BLaER1 treated with 17β-estradiol and CSF1 and Interleukin-3, amounts not matched to agents 10 nM and 100 nM (cell line): ENCODE data around the gene RANBP3.

Experiments used
- H3K27ac ChIP-seq, 11 experiments: shearing (Covaris generic); formaldehyde crosslinking; 2 replicates each; pipeline ENCODE4 v1.8.1; 2022
- H3K27me3 ChIP-seq, 11 experiments: shearing (Covaris generic); formaldehyde crosslinking; 2 replicates each; pipeline ENCODE4 v1.8.1; 2022
- H3K36me3 ChIP-seq, 11 experiments: shearing (Covaris generic); formaldehyde crosslinking; 2 replicates each; pipeline ENCODE4 v1.8.1; 2022
- H3K4me1 ChIP-seq, 10 experiments: shearing (Covaris generic); formaldehyde crosslinking; 2 replicates each; pipeline ENCODE4 v1.8.1; 2022
- H3K4me2 ChIP-seq, 11 experiments: shearing (Covaris generic); formaldehyde crosslinking; 2 replicates each; pipeline ENCODE4 v1.8.1; 2022
- H3K4me3 ChIP-seq, 10 experiments: shearing (Covaris generic); formaldehyde crosslinking; 2 replicates each; pipeline ENCODE4 v1.8.1; 2022
- H3K9ac ChIP-seq, 11 experiments: shearing (Covaris generic); formaldehyde crosslinking; 2 replicates each; pipeline ENCODE4 v1.8.1; 2022
- H3K9me3 ChIP-seq, 11 experiments: shearing (Covaris generic); formaldehyde crosslinking; replicated peaks in 1 of 11; 2 replicates each; pipeline ENCODE4 v1.8.1; 2022
- H4K20me1 ChIP-seq, 11 experiments: shearing (Covaris generic); formaldehyde crosslinking; 2 replicates each; pipeline ENCODE4 v1.8.1; 2022
- Cebpa-rat ChIP-seq, 11 experiments: shearing (Covaris generic); IDR thresholded peaks; 2 replicates each; pipeline ENCODE4 v1.8.1; 2022

Gene RANBP3

GRCh38 chr19:5993648-5994358 lies 15.9 kb upstream of the RANBP3 start:
- Histone ChIP-seq H3K36me3 (no peaks in the 10 kb centered on the region), H3K27ac (peak overlapping the region in 9 of 11 experiments; percentile 83 to 93 (median 88); a peak in 18 of 22 replicates), H3K9me3 (peaks cover 0 to 4% (median 0%) of the 10 kb centered on the region in 11 experiments; a peak in 5 of 22 replicates), H3K4me2 (peak overlapping the region; percentile 61 to 96 (median 83)), H3K4me1 (peaks cover 52 to 85% (median 78%) of the 10 kb centered on the region in 10 experiments), H4K20me1 (no peaks in the 10 kb centered on the region), H3K27me3 (no peaks in the 10 kb centered on the region; a peak in 1 of 22 replicates), H3K4me3 (peak overlapping the region in 7 of 10 experiments; percentile 1 to 42 (median 15); a peak in 13 of 20 replicates), H3K9ac (peak overlapping the region; percentile 6 to 85 (median 76); a peak in 19 of 22 replicates)
- no peak for TF ChIP-seq Cebpa-rat (IDR thresholded peaks at IDR 0.05)

GRCh38 chr19:5993201-5993600 lies 15.3 kb upstream of the RANBP3 start:
- H3K9ac ChIP-seq: peak overlapping the region; percentile 15 to 85 (median 76); a peak in 20 of 22 replicates
- H3K4me2 ChIP-seq: peak overlapping the region; percentile 61 to 96 (median 83)
- H3K4me3 ChIP-seq: peak overlapping the region in 1 of 10 experiments; percentile 34; a peak in 1 of 20 replicates
- H3K27me3 ChIP-seq: no peaks in the 10 kb centered on the region; a peak in 1 of 22 replicates
- peak overlapping the region; percentile 28 to 93 (median 88); a peak in 21 of 22 replicates for H3K27ac ChIP-seq
- peaks cover 55 to 91% (median 84%) of the 10 kb centered on the region in 10 experiments for H3K4me1 ChIP-seq
- peaks cover 0 to 3% (median 0%) of the 10 kb centered on the region in 11 experiments; a peak in 2 of 22 replicates for H3K9me3 ChIP-seq
- no peaks in the 10 kb centered on the region for H3K36me3 ChIP-seq
- TF ChIP-seq Cebpa-rat (IDR thresholded peaks at IDR 0.05): no peak
- no peaks in the 10 kb centered on the region for H4K20me1 ChIP-seq

- Histone ChIP-seq H3K4me1 (peaks cover 58 to 95% (median 88%) of the 10 kb centered on the region in 10 experiments), H4K20me1 (no peaks in the 10 kb centered on the region), H3K27ac (peak overlapping the region; percentile 28 to 93 (median 88); a peak in 21 of 22 replicates), H3K9ac (peak overlapping the region; percentile 15 to 85 (median 76); a peak in 20 of 22 replicates), H3K36me3 (no peaks in the 10 kb centered on the region), H3K4me3 (peak overlapping the region in 5 of 10 experiments; percentile 10 to 36 (median 16); a peak in 4 of 20 replicates), H3K9me3 (peaks cover 0 to 3% (median 0%) of the 10 kb centered on the region in 11 experiments; a peak in 2 of 22 replicates), H3K27me3 (no peaks in the 10 kb centered on the region; a peak in 1 of 22 replicates), H3K4me2 (peak overlapping the region; percentile 61 to 96 (median 83))
- no peak for TF ChIP-seq Cebpa-rat (IDR thresholded peaks at IDR 0.05)
Measured at GRCh38 chr19:5992756-5993155, 14.8 kb upstream of the RANBP3 start.

- Histone ChIP-seq H3K4me1 (peaks cover 62 to 98% (median 90%) of the 10 kb centered on the region in 10 experiments), H3K9ac (peak overlapping the region; percentile 6 to 85 (median 76); a peak in 17 of 22 replicates), H4K20me1 (no peaks in the 10 kb centered on the region), H3K4me3 (peak overlapping the region in 4 of 10 experiments; percentile 3 to 66 (median 45); a peak in 2 of 20 replicates), H3K9me3 (peaks cover 0 to 3% (median 0%) of the 10 kb centered on the region in 11 experiments; a peak in 2 of 22 replicates), H3K27me3 (no peaks in the 10 kb centered on the region; a peak in 1 of 22 replicates), H3K4me2 (peak overlapping the region; percentile 61 to 96 (median 83)), H3K36me3 (no peaks in the 10 kb centered on the region), H3K27ac (peak overlapping the region in 10 of 11 experiments; percentile 75 to 93 (median 88); a peak in 20 of 22 replicates)
- TF ChIP-seq Cebpa-rat (IDR thresholded peaks at IDR 0.05): no peak
Measured at GRCh38 chr19:5991244-5991838, 13.4 kb upstream of the RANBP3 start.

DNA sequence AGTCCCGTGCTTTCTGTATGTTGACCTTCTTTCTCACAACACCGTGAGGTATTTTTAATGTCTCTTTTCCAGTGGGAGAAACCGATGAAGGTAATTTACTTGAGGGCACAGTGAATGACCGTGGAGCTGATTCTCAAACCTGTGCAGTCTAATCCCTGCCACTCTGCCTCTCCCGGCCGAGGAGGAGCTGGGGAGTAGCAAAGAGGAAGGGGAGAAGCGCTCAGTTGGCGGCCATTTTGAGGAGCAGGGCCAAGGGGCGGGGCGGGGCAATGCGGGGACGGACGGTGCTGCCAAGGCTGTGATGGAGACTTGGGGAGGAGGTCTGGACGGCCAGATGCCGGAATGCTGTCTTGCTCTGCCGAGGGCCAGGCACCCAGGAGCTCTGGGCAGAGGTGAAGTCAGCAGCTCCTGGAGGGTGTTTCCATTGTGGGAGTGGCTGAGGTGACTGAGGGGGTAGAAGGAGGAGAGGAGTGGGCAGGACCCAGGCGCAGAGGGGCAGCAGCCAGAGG lies 12.4 kb upstream of the RANBP3 start:
- peak overlapping the region in 9 of 10 experiments; percentile 41 to 66 (median 50); a peak in 18 of 20 replicates for H3K4me3 ChIP-seq
- peak overlapping the region; percentile 74 to 96 (median 83) for H3K4me2 ChIP-seq
- H4K20me1 ChIP-seq: no peaks in the 10 kb centered on the region
- peaks cover 0 to 3% (median 0%) of the 10 kb centered on the region in 11 experiments; a peak in 2 of 22 replicates for H3K9me3 ChIP-seq
- no peak for TF ChIP-seq Cebpa-rat (IDR thresholded peaks at IDR 0.05)
- no peaks in the 10 kb centered on the region; a peak in 1 of 22 replicates for H3K27me3 ChIP-seq
- H3K36me3 ChIP-seq: no peaks in the 10 kb centered on the region
- peaks cover 62 to 92% (median 85%) of the 10 kb centered on the region in 10 experiments for H3K4me1 ChIP-seq
- H3K9ac ChIP-seq: peak overlapping the region in 10 of 11 experiments; percentile 48 to 67 (median 60); a peak in 16 of 22 replicates
- H3K27ac ChIP-seq: peak overlapping the region in 10 of 11 experiments; percentile 53 to 93 (median 86); a peak in 19 of 22 replicates

DNA sequence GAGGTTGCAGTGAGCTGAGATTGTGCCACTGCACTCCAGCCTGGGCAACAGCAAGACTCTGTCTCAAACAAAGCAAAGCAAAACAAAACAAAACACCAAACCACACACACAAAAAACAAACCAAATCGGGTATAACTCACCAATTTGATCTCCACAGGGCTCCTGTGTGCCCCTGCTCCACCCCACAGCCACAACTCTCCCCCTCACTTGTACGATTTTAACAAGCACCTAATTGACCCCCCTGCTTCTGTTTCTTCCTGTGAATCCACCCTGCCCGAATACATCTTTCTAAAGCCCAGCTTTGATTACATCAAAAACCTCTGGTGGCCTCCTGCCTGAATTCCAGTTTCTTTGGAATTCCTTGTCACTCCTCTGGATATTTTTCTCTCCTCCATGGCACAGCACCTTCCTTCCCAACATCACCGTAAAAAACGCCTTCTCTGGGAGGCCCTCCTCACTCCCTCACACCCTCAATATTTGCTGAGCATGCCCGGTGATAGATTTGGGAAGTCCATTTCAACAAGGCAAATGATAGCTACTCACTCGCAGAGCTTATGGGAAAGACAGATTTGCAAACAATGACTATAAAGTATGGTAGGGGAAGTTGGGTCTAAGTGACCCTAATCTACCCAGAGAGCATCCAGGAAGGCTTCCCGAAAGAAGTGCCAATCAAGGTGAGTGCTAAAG lies 11.6 kb upstream of the RANBP3 start:
- Histone ChIP-seq H3K9me3 (peaks cover 0 to 3% (median 0%) of the 10 kb centered on the region in 11 experiments; a peak in 2 of 22 replicates), H3K27me3 (no peaks in the 10 kb centered on the region), H3K9ac (peak overlapping the region in 4 of 11 experiments; percentile 40 to 67 (median 55); a peak in 5 of 22 replicates), H4K20me1 (no peaks in the 10 kb centered on the region), H3K4me3 (no peak overlapping the region), H3K4me2 (peak overlapping the region; percentile 7 to 93 (median 83); a peak in 21 of 22 replicates), H3K36me3 (no peaks in the 10 kb centered on the region), H3K27ac (peak overlapping the region in 10 of 11 experiments; percentile 53 to 93 (median 86); a peak in 17 of 22 replicates), H3K4me1 (peaks cover 60 to 92% (median 85%) of the 10 kb centered on the region in 10 experiments)
- no peak for TF ChIP-seq Cebpa-rat (IDR thresholded peaks at IDR 0.05)

DNA sequence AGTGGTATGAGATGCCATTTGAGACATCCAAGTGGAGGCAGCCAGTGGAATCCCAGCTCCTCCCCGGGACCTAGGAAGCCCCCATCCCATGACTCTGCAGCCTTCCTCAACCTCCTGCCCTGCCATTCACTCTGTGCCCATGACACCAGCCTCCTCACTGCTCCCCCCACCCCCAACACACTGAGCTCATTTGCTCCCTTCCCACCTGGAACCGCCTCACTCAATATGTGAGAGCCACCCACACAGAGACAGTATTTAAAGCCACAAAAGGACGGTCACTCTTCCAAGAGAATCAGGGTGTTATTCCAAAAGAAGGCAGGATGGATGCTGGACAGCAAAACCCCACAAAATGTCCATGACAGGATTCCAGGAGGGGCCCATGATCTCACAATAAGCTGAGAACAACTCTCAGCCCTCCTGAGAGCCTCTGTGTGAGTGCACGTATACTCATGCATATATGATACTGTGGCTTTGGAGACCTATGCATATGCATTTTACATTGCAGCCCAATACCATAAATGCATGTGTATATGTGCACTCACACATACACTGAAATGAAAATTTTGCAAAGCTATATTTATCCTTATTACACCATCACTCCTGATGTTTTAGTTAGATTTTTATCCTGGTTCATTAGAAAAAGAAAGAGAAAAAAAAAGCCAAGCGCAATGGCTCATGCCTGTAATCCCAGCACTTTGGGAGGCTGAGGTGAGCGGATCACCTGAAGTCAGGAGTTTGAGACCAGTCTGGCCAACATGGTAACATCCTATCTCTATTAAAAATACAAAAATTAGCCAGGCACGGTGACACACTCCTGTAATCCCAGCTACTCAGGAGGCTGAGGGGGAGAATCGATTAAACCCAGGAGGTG lies 10.8 kb upstream of the RANBP3 start:
- H3K4me1 ChIP-seq: peaks cover 60 to 92% (median 85%) of the 10 kb centered on the region in 10 experiments
- peak overlapping the region in 6 of 11 experiments; percentile 35 to 93 (median 89); a peak in 11 of 22 replicates for H3K27ac ChIP-seq

More for the DNA sequence above, 10.8 kb upstream of the RANBP3 start:
- H3K9ac ChIP-seq: peak overlapping the region in 2 of 11 experiments; percentile 8 to 53; a peak in 3 of 22 replicates
- H3K9me3 ChIP-seq: peaks cover 0 to 3% (median 0%) of the 10 kb centered on the region in 11 experiments; a peak in 2 of 22 replicates
- H3K36me3 ChIP-seq: no peaks in the 10 kb centered on the region
- no peak overlapping the region for H3K4me3 ChIP-seq
- H4K20me1 ChIP-seq: no peaks in the 10 kb centered on the region
- no peaks in the 10 kb centered on the region for H3K27me3 ChIP-seq
- no peak for TF ChIP-seq Cebpa-rat (IDR thresholded peaks at IDR 0.05)
- peak overlapping the region; percentile 11 to 92 (median 82); a peak in 13 of 22 replicates for H3K4me2 ChIP-seq
